NCI-H69 (cell line): ENCODE measurements around the gene UBALD2.
A peak's percentile ranks its signal among the peaks of the same experiment; 100 is the strongest.
"Not testable (repeated sequence)": the region's sequence is repeated elsewhere in the genome, so short reads cannot be mapped to it uniquely, and the experiment has no call there.

Source experiments
- DNase-seq: peaks from one replicate; lab custom pipeline; 2025; lab: John Stamatoyannopoulos, UW

The UBALD2 gene

DNA sequence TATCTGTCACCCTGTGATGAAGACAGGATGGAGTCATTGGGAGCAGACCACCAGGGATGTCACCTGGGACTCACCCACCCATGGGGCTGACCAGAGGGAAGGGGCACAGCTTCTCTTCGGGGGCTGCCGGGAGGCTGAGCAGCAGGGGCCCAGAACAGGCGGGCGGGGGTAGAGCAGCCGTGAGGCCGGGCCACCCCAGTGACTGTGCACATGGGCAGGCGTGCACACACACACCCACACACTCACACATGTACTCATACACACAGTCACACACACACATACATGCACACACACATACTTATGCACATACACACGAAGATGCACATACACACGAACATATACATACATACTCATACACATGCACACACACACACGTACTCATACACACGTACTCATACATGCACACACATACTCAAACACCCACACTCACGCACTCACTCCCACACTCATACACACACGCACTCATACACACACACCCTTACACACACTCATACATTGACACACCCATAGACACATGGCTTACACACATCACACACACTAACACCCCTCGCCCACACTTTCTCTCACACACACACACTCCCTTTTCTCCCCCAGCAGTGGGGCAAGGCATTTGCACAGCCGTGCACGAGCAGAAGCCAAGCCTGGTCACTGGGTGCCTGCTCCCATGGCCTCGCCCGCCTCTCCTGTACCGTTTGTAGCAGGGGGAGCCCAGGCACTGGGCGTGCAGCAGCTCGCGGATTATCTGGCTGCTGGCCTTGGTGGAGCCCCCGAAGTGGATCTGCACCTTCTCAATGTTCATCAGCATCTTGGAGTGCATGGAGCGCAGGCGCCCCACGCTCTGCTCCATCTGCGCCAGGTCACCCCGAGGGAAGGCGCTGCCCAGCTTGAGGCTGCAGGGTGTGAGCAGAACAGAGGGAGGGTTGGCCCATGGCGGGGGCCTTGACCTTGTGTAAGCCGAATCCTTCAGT lies 12.4 kb downstream of the UBALD2 start:
- DNase-seq: no peak

DNA sequence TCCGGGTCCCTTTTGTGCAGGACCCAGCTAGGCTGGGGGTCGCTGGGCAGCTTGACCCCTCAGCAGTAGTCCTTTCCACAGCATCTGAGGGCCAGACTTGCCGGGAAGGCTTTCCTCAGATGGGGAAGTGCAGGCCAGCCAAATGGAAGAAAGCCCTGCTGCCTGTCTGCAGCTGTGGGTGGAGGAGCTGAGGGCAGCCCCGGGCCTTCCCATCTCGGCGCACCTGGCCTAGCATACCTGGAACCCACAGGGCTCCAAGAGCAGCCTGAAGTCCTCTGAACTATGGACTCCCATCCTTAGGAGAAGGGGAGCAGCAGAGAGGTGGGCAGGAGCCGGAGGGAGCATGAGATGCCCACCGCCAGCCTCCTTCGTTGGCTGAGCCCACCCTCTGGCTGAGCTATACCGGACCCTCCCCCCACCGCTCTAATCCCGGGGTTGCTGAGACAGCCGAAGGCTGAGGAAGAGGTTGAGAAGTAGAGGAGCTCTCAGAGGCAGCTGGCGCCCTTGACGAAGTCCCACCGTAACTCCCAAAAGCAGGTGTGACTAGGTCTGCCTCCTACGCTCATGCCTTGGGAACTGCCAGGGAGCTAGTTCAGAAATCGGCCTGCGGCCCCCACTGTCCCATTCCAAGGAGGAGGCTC lies 13.2 kb downstream of the UBALD2 start:
- DNase-seq: no peak

DNA sequence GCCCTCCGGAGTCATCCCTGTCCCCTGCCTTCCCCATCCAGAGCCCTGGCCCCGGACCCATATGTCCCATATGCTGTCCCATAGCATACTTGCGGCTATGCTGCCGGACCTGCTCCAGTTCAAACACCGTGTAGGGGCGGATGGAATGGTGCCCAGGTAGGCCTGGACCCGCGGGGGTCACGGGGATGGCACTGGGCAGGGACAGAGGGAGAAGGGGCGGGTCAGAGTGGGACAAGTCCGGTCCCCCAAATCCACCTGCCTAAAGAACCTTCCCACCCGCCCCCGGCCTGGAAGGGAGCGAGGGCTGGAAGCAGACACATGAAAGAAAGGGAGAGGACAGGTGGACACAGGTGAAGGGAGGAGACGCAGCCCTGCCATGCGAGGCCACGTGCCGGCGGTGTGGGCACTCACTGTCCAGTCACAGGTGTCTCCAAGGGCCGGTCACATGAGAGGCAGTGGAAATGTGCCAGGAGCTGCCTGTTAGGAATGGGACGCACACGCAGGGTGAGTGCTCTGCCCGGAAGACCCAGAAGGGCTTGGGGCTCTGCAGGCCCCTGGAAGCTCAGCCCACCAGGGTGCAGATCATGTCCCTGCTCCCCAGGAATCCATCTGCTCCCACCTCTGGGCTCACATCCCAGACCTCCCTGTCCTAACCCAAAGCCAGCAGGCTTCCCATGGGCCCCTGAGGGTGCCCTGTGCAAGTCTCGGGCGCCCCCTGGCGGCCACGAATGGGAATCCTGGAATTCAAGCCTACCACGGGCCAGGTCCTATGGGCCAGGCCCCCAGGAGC lies 14.0 kb downstream of the UBALD2 start:
- peak; percentile 80 for DNase-seq

DNA sequence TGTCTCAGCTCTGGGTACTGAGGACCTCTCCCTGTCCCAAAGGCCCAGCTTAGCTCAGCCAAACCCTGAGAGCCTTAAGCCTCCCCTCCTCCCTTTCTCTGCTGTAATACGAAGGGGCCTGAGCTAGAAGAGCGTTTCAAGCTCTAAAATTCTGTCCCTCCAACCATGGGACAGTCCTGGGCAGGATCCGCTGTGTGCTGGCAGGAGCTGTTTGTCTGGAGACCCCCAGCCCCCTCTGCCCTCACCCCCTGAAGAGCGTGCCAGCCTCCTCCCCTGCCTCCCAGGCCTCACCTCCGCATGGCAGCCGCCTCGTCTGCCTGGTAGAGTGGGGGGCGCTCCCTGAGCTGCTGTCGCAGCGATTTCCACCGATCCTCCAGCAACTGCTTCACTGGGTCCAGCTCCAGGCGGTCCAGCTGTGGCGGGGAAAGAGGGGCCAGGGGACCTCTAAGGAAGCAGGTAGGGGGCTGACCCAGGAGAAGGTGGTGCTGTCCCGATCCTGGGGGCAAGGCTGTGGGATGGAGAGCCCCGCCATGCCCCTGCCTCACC lies 14.7 kb downstream of the UBALD2 start:
- DNase-seq: no peak

DNA sequence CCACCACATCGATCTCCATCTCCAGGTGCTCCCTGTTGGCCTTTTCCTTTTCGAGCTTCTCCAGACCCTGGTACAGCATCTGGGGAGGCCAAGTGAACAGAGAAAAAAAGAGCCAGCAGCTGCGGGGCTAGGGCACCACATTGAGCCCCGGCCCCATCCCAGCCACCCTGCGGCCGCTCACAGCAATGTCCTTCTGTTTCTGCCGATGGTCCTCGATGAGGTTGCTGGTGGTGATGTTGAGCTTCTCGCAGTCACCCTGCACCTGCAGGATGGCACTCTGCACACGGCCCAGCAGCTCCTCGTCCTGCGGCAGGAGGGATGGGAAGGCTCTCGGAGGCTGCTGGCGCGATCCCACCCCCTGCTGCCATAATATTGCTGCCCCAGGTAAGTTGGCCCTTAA lies 15.5 kb downstream of the UBALD2 start:
- no peak for DNase-seq

DNA sequence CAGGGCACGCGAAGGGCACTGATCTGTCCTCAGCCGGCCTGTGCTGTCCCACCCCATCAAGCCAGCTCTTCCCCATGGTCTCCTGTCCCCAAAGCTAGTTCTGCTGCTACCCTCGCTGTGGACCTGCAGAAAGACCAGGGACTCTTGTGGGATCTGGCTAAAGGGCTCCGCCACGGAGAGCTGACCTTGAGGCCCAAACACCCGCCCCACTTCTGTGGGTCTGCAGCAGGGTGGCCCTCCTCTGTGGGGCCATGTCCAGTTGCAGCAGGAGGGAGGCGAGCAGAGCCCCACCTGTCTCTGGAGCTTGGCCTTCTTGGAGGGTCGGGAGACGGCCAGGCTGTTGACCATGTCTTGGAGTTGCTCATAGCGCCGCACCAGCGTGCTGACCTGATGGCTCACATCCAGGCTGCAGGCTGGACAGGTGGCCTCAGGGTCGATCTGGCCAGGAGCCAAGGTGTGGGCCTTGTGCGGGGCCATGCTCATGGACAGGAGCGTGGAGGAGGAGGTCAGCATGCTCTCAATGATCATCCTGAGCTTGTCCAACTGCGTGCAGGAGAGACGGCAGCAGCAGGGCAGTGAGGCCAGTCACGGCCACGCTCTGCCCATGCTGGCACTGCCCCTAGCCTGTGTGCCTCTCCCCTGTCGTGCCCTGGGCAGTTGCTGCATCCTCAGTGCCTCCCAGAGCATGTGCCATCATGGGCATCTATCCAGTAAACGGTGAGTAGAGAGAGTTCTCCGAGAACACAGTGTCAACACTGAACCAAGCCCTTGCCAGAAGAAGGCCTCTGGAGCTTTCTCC lies 16.6 kb downstream of the UBALD2 start:
- no peak for DNase-seq

DNA sequence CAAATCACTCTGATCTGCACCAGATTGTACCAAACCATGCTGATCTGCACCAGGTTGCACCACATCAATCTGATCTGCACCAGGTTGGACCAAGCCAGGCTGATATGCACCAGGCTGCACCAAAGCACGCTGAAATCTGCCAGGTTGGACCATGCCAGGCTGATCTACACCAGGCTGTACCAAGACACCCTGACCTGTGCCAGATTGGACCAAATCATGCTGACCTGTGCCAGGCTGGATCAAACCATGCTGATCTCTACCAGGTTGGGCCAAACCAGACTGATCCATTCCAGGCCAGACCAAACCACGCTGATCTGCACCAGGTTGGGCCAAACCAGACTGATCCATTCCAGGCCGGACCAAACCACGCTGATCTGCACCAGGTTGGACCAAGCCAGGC lies 27.4 kb downstream of the UBALD2 start:
- DNase-seq: no peak

DNA sequence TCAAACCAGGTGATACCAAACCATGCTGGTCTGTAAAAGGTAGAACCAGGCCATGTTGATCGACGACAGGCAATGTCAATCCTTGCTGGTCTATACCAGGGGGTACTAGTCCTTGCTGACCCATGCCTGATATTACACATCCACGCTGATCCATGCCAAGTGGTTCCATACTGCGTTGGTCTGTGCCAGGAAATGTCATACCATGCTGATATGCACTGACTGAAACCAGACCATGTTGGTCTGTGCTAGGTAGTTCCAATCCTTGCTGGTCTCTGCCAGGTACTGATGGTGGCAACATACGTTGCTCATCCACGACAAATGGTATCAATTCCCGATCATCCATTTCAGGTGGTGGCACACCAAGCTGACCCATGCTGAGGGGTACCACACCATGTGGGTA lies 28.0 kb downstream of the UBALD2 start:
- DNase-seq: no peak

GRCh38 chr17:76296186-76296585 lies 31.0 kb downstream of the UBALD2 start:
- no peak for DNase-seq

DNA sequence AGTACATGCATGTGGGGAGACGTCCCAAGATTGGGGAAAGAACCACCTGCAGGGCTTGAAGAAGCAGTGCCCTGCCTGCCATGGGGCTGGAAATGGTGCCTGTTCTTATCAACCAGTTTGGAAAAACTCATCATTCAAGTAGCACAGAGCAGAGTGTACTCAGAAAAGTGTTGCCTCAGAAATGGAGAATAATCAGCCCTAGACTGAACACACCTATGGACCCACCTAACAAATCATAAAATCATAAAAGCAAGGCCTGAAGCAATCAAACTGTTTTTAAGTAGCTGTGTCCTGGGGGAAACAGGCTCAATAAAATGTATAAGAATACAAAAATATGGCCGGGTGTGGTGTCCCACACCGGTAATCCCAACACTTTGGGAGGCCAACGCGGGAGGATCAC lies 31.7 kb downstream of the UBALD2 start:
- DNase-seq: no peak

GRCh38 chr17:76297436-76297835 lies 32.3 kb downstream of the UBALD2 start:
- no peak for DNase-seq

GRCh38 chr17:76304226-76305134 lies 39.3 kb downstream of the UBALD2 start:
- DNase-seq: no peak

DNA sequence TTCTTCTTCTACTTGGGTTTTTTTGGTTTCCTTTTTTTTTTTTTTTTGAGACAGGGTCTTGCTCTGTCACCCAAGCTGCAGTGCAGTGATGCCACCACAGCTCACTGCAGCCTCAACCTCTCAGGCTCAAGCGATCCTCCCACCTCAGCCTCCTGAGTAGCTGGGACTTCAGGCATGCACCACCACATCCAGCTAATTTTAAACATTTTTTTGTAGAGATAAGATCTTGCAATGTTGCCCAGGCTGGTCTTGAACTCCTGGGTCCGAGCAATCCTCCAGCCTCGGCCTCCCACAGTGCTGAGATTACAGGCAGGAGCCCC lies 39.9 kb downstream of the UBALD2 start:
- DNase-seq: not testable (repeated sequence)

- DNase-seq: no peak
These were observed 42.3 kb downstream of the UBALD2 start for GRCh38 chr17:76307299-76307965.

DNA sequence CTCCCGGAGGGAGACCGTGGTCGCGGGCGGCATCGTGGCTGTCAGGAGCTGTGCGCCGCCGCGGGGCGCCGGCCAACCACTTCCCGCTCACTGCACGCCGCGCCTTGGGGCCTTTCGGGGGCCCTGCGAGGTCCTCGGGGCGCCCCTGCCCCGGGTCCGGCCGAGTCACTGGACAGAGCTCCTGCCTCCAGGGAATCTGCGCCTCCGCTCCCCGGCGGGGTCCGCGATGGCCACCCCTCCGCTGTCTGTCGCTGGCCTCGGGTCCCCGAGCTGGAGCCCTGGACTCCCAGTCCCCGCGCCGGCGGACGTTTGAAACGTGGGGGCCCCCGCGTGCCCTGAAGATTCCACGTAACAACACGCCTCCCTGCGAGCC lies 42.8 kb downstream of the UBALD2 start, which contains the start of gene QRICH2:
TSS of gene QRICH2 (minus strand) at position 311 of the 373 bp plus-strand sequence. CDS start at position 33, 278 bp downstream.
- DNase-seq: no peak

DNA sequence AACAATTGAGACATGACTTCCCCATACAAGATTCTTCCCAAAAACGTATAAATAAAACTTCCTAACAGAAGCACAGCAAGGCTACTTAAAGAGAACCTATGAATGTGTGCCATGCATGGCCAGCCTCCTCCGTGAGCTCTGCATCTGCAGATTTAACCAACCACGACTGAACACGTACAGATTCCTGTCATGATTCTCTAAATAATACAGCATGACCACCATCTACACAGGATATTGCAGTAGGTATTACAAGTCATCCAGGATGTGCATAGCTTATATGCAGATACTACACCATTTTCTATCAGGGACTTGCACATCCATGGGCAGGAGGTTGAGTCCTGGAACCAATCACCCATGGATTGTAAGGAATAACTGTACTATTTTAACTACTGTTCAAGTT lies 44.3 kb downstream of the UBALD2 start:
- no peak for DNase-seq

DNA sequence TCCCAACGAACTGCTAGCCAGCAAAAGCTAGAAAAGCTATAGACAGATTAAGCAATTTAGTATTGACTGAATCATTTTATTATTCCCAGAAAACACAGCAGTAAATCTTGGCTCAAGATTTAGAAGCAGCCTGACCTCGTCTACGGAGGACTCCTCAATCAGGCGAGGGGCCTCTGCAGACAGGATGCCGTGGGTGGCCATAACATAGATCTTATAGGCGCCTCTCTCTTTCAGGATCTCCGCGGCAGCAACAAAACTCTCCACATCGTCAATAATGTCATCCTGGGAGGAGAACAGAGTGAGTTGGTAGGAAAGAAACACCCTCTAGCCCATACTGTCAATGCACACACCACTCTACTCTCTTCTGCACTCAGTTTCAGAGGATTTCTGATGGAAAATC lies 47.6 kb downstream of the UBALD2 start:
- no peak for DNase-seq

DNA sequence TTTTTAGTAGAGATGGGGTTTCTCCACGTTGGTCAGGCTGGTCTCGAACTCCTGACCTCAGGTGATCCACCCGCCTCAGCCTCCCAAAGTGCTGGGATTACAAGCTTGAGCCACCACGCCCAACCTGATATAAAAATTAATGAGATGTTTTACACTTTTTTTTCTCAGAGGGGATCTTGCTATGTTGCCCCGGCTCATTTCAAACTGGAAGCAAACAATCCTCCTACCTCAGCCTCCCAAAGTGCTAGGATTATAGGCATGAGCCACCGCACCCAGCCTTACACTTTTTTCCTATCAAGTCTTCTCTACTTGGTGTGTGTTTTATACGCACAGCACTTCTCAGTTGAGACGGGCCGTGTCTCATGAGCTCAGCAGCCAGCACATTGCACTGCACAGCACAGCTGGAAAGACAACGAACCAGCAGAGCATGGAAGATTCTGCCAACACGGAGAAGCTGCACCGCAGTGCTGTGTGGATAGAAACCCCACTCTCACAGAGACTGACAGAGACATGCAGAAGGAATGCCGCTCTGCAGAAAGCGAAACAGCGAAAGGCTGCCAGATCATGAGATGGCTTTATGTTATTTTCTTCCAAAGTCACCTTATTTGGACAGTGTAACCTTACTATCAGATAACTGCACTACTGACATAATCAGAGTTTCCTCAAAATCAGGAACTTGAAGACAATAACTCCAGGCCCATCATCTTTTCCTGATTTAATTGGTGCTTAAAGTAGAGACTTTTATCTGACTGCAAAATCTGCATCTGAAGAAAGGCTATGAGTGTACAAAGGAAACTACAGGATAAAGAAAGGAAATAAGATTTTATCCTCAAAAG lies 49.5 kb downstream of the UBALD2 start:
- no peak for DNase-seq

DNA sequence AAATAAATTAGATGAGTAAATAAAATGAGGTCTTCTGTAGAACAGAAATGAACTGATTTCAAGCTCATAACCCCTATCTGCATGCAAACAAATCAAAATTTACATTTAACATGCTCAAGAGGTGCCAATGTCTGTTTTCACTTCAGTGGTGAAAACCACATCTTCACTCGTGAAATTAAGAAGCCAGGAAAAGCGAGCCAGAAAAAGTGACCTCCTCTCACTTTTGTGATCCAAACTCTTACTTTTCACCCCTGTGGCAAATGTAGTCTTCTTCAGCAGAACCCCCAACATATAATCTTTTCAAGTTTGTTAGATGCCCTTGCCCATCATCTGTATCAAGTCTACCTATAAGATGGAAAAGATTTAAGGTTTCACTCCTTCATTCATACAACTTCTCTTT lies 52.4 kb downstream of the UBALD2 start:
- no peak for DNase-seq
